Activated CD4-positive, alpha-beta T cell treated with anti-CD3 and anti-CD28 coated beads, Interleukin-2, amount 50 U/mL, for 48 hours (primary cell): Measurements from ENCODE around the gene IRS1.

ENCODE experiments used
- DNase-seq, 2 experiments: peaks; one replicate each; pipeline ENCODE4 v3.0.0-alpha.2; 2020

The IRS1 gene

GRCh38 chr2:226683196-226683595 lies 116.4 kb downstream of the IRS1 start:
- no peak for DNase-seq
